Muscle of back (tissue), 11 donors: ENCODE results near the gene MZB1. TPM values are rescaled to one million over a fixed set of nuclear protein-coding genes. Genes with fewer than 3 reads are reported as not detected.
"Not testable (repeated sequence)": the region's sequence is repeated elsewhere in the genome, so short reads cannot be mapped to it uniquely, and the experiment has no call there.

Experiments
- DNase-seq, 3 donors: peaks; one replicate each; pipeline versions ENCODE4 v3.0.0 to v3.0.0-alpha.2; 2013
- polyA plus RNA-seq, 10 donors: library from polyadenylated mRNA; unstranded; fragments of 120-200 nt; gene quantifications; one replicate each; pipeline ENCODE4 v1.2.1, GENCODE V29; 2013; ENCODE audit not compliant: insufficient read length in 10 of 10

MZB1 gene
- polyA plus RNA-seq, 10 donors, result 0.15 to 1.0 (median 0.57) TPM; not detected in 2

- DNase-seq, result peak in 2 of 3 donors; percentile 55 to 83
Measured at GRCh38 chr5:139392678-139393496, 3.2 kb upstream of the MZB1 start.

GRCh38 chr5:139392324-139392677 lies 2.6 kb upstream of the MZB1 start:
- no peak for DNase-seq

- DNase-seq, result no peak
Measured at GRCh38 chr5:139391570-139392323, 2.0 kb upstream of the MZB1 start.

- no peak for DNase-seq
Measured at GRCh38 chr5:139390639-139391569, 1.2 kb upstream of the MZB1 start.

GRCh38 chr5:139388198-139388821 lies 1.4 kb downstream of the MZB1 start:
- DNase-seq, result peak in 1 of 3 donors; percentile 46

GRCh38 chr5:139387611-139388197 lies 2.0 kb downstream of the MZB1 start:
- no peak for DNase-seq

- DNase-seq, result not testable (repeated sequence)
Measured at GRCh38 chr5:139386956-139387355, 2.8 kb downstream of the MZB1 start.

- no peak for DNase-seq
Measured at GRCh38 chr5:139386050-139386438, 3.7 kb downstream of the MZB1 start.

- no peak for DNase-seq
Measured at GRCh38 chr5:139385061-139386049, 4.4 kb downstream of the MZB1 start.

GRCh38 chr5:139384591-139385051 lies 5.1 kb downstream of the MZB1 start:
- no peak for DNase-seq

GRCh38 chr5:139383993-139384590 lies 5.6 kb downstream of the MZB1 start:
- no peak for DNase-seq

GRCh38 chr5:139383275-139383992 lies 6.3 kb downstream of the MZB1 start, which contains the start of gene SLC23A1:
Gene SLC23A1 (minus strand): TSS chr5:139383297. CDS start chr5:139383253, 44 bp downstream.
- no peak for DNase-seq

GRCh38 chr5:139382807-139383206 lies 6.9 kb downstream of the MZB1 start:
- DNase-seq, result no peak

GRCh38 chr5:139381837-139382761 lies 7.6 kb downstream of the MZB1 start:
- DNase-seq, result no peak

GRCh38 chr5:139379626-139380449 lies 9.9 kb downstream of the MZB1 start:
- DNase-seq, result no peak

GRCh38 chr5:139378941-139379361 lies 10.8 kb downstream of the MZB1 start:
- DNase-seq, result no peak
